GM21526 (cell line): ENCODE results near the gene GRK2.

Source experiments
- ATAC-seq: cut with Tn5 transposase; IDR thresholded peaks from one replicate; pipeline ENCODE4 v1.9.1; 2021; ENCODE audit warnings: moderate library complexity; ENCODE audit not compliant: unreplicated experiment, low FRiP score

Gene GRK2

GRCh38 chr11:67280788-67281551 is 14.7 kb downstream of the GRK2 start:
- ATAC-seq = no peak

- no peak for ATAC-seq
These were observed 15.4 kb downstream of the GRK2 start for GRCh38 chr11:67281552-67282150.

- no peak for ATAC-seq
These were observed 16.0 kb downstream of the GRK2 start for GRCh38 chr11:67282155-67282875.

- ATAC-seq = no peak
These were observed 16.7 kb downstream of the GRK2 start for GRCh38 chr11:67282876-67283371.

- ATAC-seq = no peak
These were observed 17.2 kb downstream of the GRK2 start for GRCh38 chr11:67283481-67283963.

- no peak for ATAC-seq
These were observed 18.7 kb downstream of the GRK2 start for GRCh38 chr11:67284811-67285540.

GRCh38 chr11:67285541-67286498 is 19.5 kb downstream of the GRK2 start:
- ATAC-seq = no peak

GRCh38 chr11:67286621-67287333 is 20.5 kb downstream of the GRK2 start:
- no peak for ATAC-seq

- ATAC-seq = no peak
These were observed 21.3 kb downstream of the GRK2 start for GRCh38 chr11:67287355-67288197.

GRCh38 chr11:67288198-67288451 is 21.9 kb downstream of the GRK2 start:
- peak; percentile 2 for ATAC-seq

- ATAC-seq = peak; percentile 48
These were observed 22.4 kb downstream of the GRK2 start for GRCh38 chr11:67288452-67289225.

- ATAC-seq = peak; percentile 30
These were observed 23.0 kb downstream of the GRK2 start, which contains the start of gene ANKRD13D for GRCh38 chr11:67289226-67289650. ANKRD13D (plus strand) TSS chr11:67289303; CDS start chr11:67289461, 158 bp downstream.

GRCh38 chr11:67289651-67290479 is 23.6 kb downstream of the GRK2 start:
- no peak for ATAC-seq

- no peak for ATAC-seq
These were observed 24.5 kb downstream of the GRK2 start for GRCh38 chr11:67290801-67291200.

GRCh38 chr11:67291481-67292381 is 25.5 kb downstream of the GRK2 start:
- no peak for ATAC-seq
